ENCODE measurements around the gene EHD3. TPM values are rescaled to one million over a fixed set of nuclear protein-coding genes. Genes with fewer than 3 reads are reported as not detected.

Gene EHD3
- total RNA-seq, 1 donor: 16.3 TPM

DNA sequence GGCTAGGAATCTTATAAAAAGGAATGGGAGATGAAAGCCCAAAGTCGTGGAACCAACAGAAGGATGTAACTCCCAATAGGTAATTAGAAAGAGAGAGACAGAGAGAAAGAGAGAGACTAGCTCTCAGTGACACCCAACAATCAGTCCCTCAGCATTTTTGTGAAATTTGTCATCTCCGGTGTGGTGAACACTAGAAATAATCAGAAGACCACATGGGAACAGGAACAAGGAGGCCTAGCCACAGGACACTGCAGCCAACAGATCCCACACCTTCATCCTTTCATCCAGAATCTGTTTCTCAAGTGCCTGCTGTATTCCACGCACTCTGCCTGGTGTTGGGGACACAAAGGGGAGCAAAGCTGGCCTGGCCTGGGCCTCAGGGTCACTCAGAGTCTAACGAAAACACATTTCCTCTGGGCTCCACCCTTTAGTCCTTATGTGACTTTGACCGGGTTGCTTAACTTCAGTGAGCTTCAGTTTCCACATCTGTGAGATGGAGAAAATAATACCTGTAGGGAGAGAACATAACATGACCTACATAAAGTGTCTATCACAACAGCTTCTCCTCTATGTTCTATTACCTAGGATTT lies 53.1 kb downstream of the EHD3 start:
- no peak overlapping the region for H2AFZ ChIP-seq (ENCODE audit: low read length)
- no peaks in the 10 kb centered on the region for H3K4me1 ChIP-seq (ENCODE audit: insufficient read depth, low read length)
- no peaks in the 10 kb centered on the region for H3K27me3 ChIP-seq (ENCODE audit: insufficient read depth, low read length)
- H3K9me3 ChIP-seq (ENCODE audit: low read depth, low read length): no peaks in the 10 kb centered on the region
- no peaks in the 10 kb centered on the region for H3K79me2 ChIP-seq (ENCODE audit: insufficient read depth, low read length)
- DNase-seq (ENCODE audit: insufficient read length, low spot score, missing footprints): no peak
- no peak overlapping the region for H3K4me3 ChIP-seq (ENCODE audit: insufficient read depth, low read length)
- no peaks in the 10 kb centered on the region for H4K20me1 ChIP-seq (ENCODE audit: insufficient read depth, low read length)
- no peak overlapping the region for H3K4me2 ChIP-seq (ENCODE audit: insufficient read depth, low read length)
- no peak for TF ChIP-seq CTCF (IDR thresholded peaks at IDR 0.05; ENCODE audit: extremely low read depth, low read depth, low read length)
- H3K27ac ChIP-seq (ENCODE audit: low read depth, low read length): no peak overlapping the region
- no peaks in the 10 kb centered on the region for H3K36me3 ChIP-seq (ENCODE audit: insufficient read depth, low read length)

DNA sequence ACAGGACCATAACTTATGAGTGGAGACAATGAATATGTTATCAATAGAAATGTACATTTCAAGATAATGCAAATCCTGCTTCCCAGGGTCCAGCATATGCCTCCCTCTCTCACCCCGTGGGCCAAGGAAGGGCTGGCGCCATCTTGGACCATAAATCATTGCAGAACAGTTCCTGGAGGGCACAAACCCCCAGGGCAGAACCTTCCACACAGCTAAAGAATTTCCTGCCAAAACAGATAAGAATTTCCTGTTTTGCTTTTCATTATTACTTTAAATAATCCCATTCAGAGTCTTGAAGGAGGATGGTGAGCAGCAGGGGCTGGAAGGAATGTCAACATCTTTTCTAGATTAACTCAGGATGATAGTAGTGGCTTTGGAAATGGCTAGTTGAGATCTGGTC lies 53.7 kb downstream of the EHD3 start:
- no peaks in the 10 kb centered on the region for H3K4me1 ChIP-seq (ENCODE audit: insufficient read depth, low read length)
- no peaks in the 10 kb centered on the region for H4K20me1 ChIP-seq (ENCODE audit: insufficient read depth, low read length)
- no peak overlapping the region for H3K27ac ChIP-seq (ENCODE audit: low read depth, low read length)
- H3K4me2 ChIP-seq (ENCODE audit: insufficient read depth, low read length): no peak overlapping the region
- no peak for TF ChIP-seq CTCF (IDR thresholded peaks at IDR 0.05; ENCODE audit: extremely low read depth, low read depth, low read length)
- no peaks in the 10 kb centered on the region for H3K79me2 ChIP-seq (ENCODE audit: insufficient read depth, low read length)
- no peaks in the 10 kb centered on the region for H3K9me3 ChIP-seq (ENCODE audit: low read depth, low read length)
- no peaks in the 10 kb centered on the region for H3K36me3 ChIP-seq (ENCODE audit: insufficient read depth, low read length)
- H3K4me3 ChIP-seq (ENCODE audit: insufficient read depth, low read length): no peak overlapping the region
- no peaks in the 10 kb centered on the region for H3K27me3 ChIP-seq (ENCODE audit: insufficient read depth, low read length)
- no peak overlapping the region for H2AFZ ChIP-seq (ENCODE audit: low read length)
- no peak for DNase-seq (ENCODE audit: insufficient read length, low spot score, missing footprints)

GRCh38 chr2:31294196-31294595 lies 60.2 kb downstream of the EHD3 start:
- no peaks in the 10 kb centered on the region for H3K27me3 ChIP-seq (ENCODE audit: insufficient read depth, low read length)
- no peak overlapping the region for H3K27ac ChIP-seq (ENCODE audit: low read depth, low read length)
- H2AFZ ChIP-seq (ENCODE audit: low read length): no peak overlapping the region
- no peak for TF ChIP-seq CTCF (IDR thresholded peaks at IDR 0.05; ENCODE audit: extremely low read depth, low read depth, low read length)
- H3K36me3 ChIP-seq (ENCODE audit: insufficient read depth, low read length): no peaks in the 10 kb centered on the region
- DNase-seq (ENCODE audit: insufficient read length, low spot score, missing footprints): no peak
- H3K4me2 ChIP-seq (ENCODE audit: insufficient read depth, low read length): no peak overlapping the region
- no peaks in the 10 kb centered on the region for H3K4me1 ChIP-seq (ENCODE audit: insufficient read depth, low read length)
- H4K20me1 ChIP-seq (ENCODE audit: insufficient read depth, low read length): no peaks in the 10 kb centered on the region
- no peak overlapping the region for H3K4me3 ChIP-seq (ENCODE audit: insufficient read depth, low read length)
- H3K79me2 ChIP-seq (ENCODE audit: insufficient read depth, low read length): no peaks in the 10 kb centered on the region
- no peaks in the 10 kb centered on the region for H3K9me3 ChIP-seq (ENCODE audit: low read depth, low read length)

DNA sequence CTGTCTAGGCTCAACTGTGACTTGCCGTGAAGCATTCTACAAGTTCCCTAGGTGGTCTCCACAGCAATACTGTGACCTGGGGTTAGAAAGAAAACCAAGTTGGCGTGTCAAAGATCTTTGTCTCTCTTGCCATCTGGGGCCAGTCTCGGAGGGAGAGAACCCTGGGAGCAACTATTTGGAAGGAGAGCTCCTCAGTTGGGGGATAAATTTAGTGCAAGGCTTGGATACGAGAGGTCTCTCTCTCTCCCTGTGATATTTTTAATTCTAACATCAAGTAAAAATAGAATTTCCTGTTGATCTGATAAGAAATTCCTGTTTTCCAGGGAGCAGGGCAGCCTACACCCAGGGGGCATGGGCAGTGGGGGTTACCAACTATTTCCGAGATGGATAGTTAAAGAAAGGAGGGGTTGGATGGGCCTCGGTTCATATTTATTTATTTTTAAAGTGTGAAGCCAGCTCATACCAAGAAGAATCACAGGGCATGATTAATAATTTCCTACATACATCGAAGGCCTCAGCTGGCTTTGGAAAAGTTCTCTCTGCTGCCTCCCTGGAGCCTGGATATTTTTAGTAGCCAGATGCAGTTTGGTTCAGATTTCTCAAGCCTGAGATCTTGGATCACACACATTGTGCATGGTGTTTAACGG lies 62.8 kb downstream of the EHD3 start:
- no peak for DNase-seq (ENCODE audit: insufficient read length, low spot score, missing footprints)
- Histone ChIP-seq H3K9me3 (ENCODE audit: low read depth, low read length) (no peaks in the 10 kb centered on the region), H3K27ac (ENCODE audit: low read depth, low read length) (no peak overlapping the region), H3K4me1 (ENCODE audit: insufficient read depth, low read length) (no peaks in the 10 kb centered on the region), H3K36me3 (ENCODE audit: insufficient read depth, low read length) (no peaks in the 10 kb centered on the region), H3K79me2 (ENCODE audit: insufficient read depth, low read length) (no peaks in the 10 kb centered on the region), H3K27me3 (ENCODE audit: insufficient read depth, low read length) (no peaks in the 10 kb centered on the region), H3K4me2 (ENCODE audit: insufficient read depth, low read length) (no peak overlapping the region), H4K20me1 (ENCODE audit: insufficient read depth, low read length) (no peaks in the 10 kb centered on the region), H2AFZ (ENCODE audit: low read length) (no peak overlapping the region), H3K4me3 (ENCODE audit: insufficient read depth, low read length) (no peak overlapping the region)
- no peak for TF ChIP-seq CTCF (IDR thresholded peaks at IDR 0.05; ENCODE audit: extremely low read depth, low read depth, low read length)
